ENCODE results near the gene ACLY. TPM values are rescaled to one million over a fixed set of nuclear protein-coding genes. Genes with fewer than 3 reads are reported as not detected.

ACLY gene
- total RNA-seq, 1 donor from 2014 or later: 161 TPM

- H3K9me3 Mint-ChIP-seq: no peaks in the 10 kb centered on the region
- no peak overlapping the region for H3K4me3 Mint-ChIP-seq
- H3K4me1 Mint-ChIP-seq (ENCODE audit: unreplicated experiment): peaks cover 20% of the 10 kb centered on the region
- H3K27me3 Mint-ChIP-seq: no peaks in the 10 kb centered on the region
- no peak overlapping the region for H3K27ac Mint-ChIP-seq
- peaks cover 27% of the 10 kb centered on the region for H3K36me3 Mint-ChIP-seq
- DNase-seq (ENCODE audit: extremely low spot score, unreplicated experiment): no peak
- TF ChIP-seq CTCF (conservative IDR thresholded peaks at IDR 0.05): no peak
Observed at GRCh38 chr17:41896726-41897125, 22.0 kb downstream of the ACLY start.

GRCh38 chr17:41895617-41896016 lies 23.1 kb downstream of the ACLY start:
- TF ChIP-seq CTCF (conservative IDR thresholded peaks at IDR 0.05): no peak
- H3K9me3 Mint-ChIP-seq: no peaks in the 10 kb centered on the region
- DNase-seq (ENCODE audit: extremely low spot score, unreplicated experiment): no peak
- peaks cover 20% of the 10 kb centered on the region for H3K4me1 Mint-ChIP-seq (ENCODE audit: unreplicated experiment)
- H3K36me3 Mint-ChIP-seq: peaks cover 20% of the 10 kb centered on the region
- H3K27ac Mint-ChIP-seq: peak overlapping the region; percentile 59
- no peaks in the 10 kb centered on the region for H3K27me3 Mint-ChIP-seq
- H3K4me3 Mint-ChIP-seq: peak overlapping the region; percentile 28

- Mint-ChIP-seq H3K4me1 (ENCODE audit: unreplicated experiment) (peaks cover 20% of the 10 kb centered on the region), H3K4me3 (no peak overlapping the region), H3K27ac (peak overlapping the region; percentile 59), H3K27me3 (no peaks in the 10 kb centered on the region), H3K9me3 (no peaks in the 10 kb centered on the region), H3K36me3 (peaks cover 22% of the 10 kb centered on the region)
- no peak for TF ChIP-seq CTCF (conservative IDR thresholded peaks at IDR 0.05)
- no peak for DNase-seq (ENCODE audit: extremely low spot score, unreplicated experiment)
Observed at GRCh38 chr17:41894791-41895331, 23.9 kb downstream of the ACLY start.

- H3K9me3 Mint-ChIP-seq: no peaks in the 10 kb centered on the region
- no peak for DNase-seq (ENCODE audit: extremely low spot score, unreplicated experiment)
- peaks cover 20% of the 10 kb centered on the region for H3K4me1 Mint-ChIP-seq (ENCODE audit: unreplicated experiment)
- peaks cover 18% of the 10 kb centered on the region for H3K36me3 Mint-ChIP-seq
- H3K27me3 Mint-ChIP-seq: no peaks in the 10 kb centered on the region
- H3K4me3 Mint-ChIP-seq: no peak overlapping the region
- H3K27ac Mint-ChIP-seq: no peak overlapping the region
- no peak for TF ChIP-seq CTCF (conservative IDR thresholded peaks at IDR 0.05)
Observed at GRCh38 chr17:41893384-41893783, 25.4 kb downstream of the ACLY start.

- peaks cover 21% of the 10 kb centered on the region for H3K36me3 Mint-ChIP-seq
- H3K4me1 Mint-ChIP-seq (ENCODE audit: unreplicated experiment): peaks cover 20% of the 10 kb centered on the region
- DNase-seq (ENCODE audit: extremely low spot score, unreplicated experiment): no peak
- TF ChIP-seq CTCF (conservative IDR thresholded peaks at IDR 0.05): no peak
- H3K27ac Mint-ChIP-seq: no peak overlapping the region
- no peaks in the 10 kb centered on the region for H3K27me3 Mint-ChIP-seq
- H3K4me3 Mint-ChIP-seq: no peak overlapping the region
- no peaks in the 10 kb centered on the region for H3K9me3 Mint-ChIP-seq
Observed at GRCh38 chr17:41892021-41892376, 26.8 kb downstream of the ACLY start.
